HCT116 (cell line): ENCODE data around the gene CDC42BPB. TPM values are rescaled to one million over a fixed set of nuclear protein-coding genes. Genes with fewer than 3 reads are reported as not detected.

Source experiments
- ATAC-seq: fragments of 200-7000 bp; cut with Tn5 transposase; 2 replicates; pipeline ENCODE4 v1.9.1; 2020; ENCODE audit warnings: mild to moderate bottlenecking, moderate library complexity
- BruUV-seq: library from RNA; stranded (reverse); fragments of 400-500 nt; replicated peaks from 2 replicates; lab custom pipeline; 2021; lab: Mats Ljungman, UMichigan
- CTCF ChIA-PET: fragments of 300-600 bp; sonication (Branson Sonifier 250); formaldehyde crosslinking; loops from one replicate; lab custom pipeline; 2021; ENCODE audit warnings: antibody characterized with exemption; lab: Charles Lee
- POLR2A ChIA-PET: fragments of 300-600, 350-600 bp; sonication (Branson Sonifier 250); formaldehyde crosslinking; loops from one replicate; lab custom pipeline; 2021; ENCODE audit warnings: antibody characterized with exemption; lab: Charles Lee
- RAD21 ChIA-PET, 2 experiments: fragments of 300-600 bp; sonication (Branson Sonifier 250); formaldehyde crosslinking; loops; one replicate each; lab custom pipeline; 2023; ENCODE audit warnings: low total read pairs in 2 of 2; ENCODE audit not compliant: uncharacterized antibody in 2 of 2, unreplicated experiment in 2 of 2, low non-redundant PET in 1 of 2; lab: Charles Lee
- DNase-seq: peaks from one replicate; pipeline ENCODE4 v3.0.0-alpha.2; 2010; ENCODE audit warnings: low read depth, low spot score
- H2AFZ ChIP-seq: fragments of 200-600 bp; shearing (Covaris generic), sonication (generic); 2 replicates; pipeline ENCODE4 v1.6.1; 2017; ENCODE audit warnings: low read depth, mixed run types, mixed read lengths, antibody characterized with exemption, low read length; ENCODE audit not compliant: poor library complexity, severe bottlenecking
- H3K27ac ChIP-seq: 2 replicates; pipeline ENCODE4 v1.5.1; 2012; ENCODE audit warnings: low read depth, low read length
- H3K27me3 ChIP-seq: fragments of 200-600 bp; sonication (generic); 2 replicates; pipeline ENCODE4 v1.6.1; 2016; ENCODE audit warnings: mixed run types, low read length, mixed read lengths; ENCODE audit not compliant: insufficient read depth
- H3K36me3 ChIP-seq, 2 experiments: fragments of 200-500 bp in 1 of 2; fragments of 200-600 bp in 1 of 2; sonication (Bioruptor generic) in 1 of 2; sonication (generic) in 1 of 2; 2 replicates each; pipeline versions ENCODE4 v1.5.1 to v1.6.1; 2014 to 2016; ENCODE audit warnings: low read length in 2 of 2, inconsistent platforms in 1 of 2, mixed read lengths in 1 of 2, mixed run types in 1 of 2; ENCODE audit not compliant: insufficient read depth in 2 of 2, control insufficient read depth in 1 of 2
- H3K4me1 ChIP-seq, 2 experiments: fragments of 200-600 bp in 1 of 2; sonication (generic) in 1 of 2; 2 replicates each; pipeline versions ENCODE4 v1.5.1 to v1.6.1; 2012 to 2017; ENCODE audit warnings: low read length in 2 of 2, inconsistent platforms in 1 of 2, mild to moderate bottlenecking in 1 of 2, mixed read lengths in 1 of 2, mixed run types in 1 of 2, moderate library complexity in 1 of 2; ENCODE audit not compliant: insufficient read depth in 2 of 2, control insufficient read depth in 1 of 2
- H3K4me2 ChIP-seq: fragments of 200-600 bp; sonication (generic); 2 replicates; pipeline ENCODE4 v1.6.1; 2017; ENCODE audit warnings: mixed run types, low read length, mixed read lengths
- H3K4me3 ChIP-seq, 2 experiments: fragments of 200-600 bp in 1 of 2; sonication (generic) in 1 of 2; replicated peaks in 1 of 2; 2 replicates each; pipeline ENCODE4 v1.5.1; 2011 to 2016; ENCODE audit warnings: low read length in 2 of 2, control low read depth in 1 of 2, low read depth in 1 of 2, mild to moderate bottlenecking in 1 of 2, mixed read lengths in 1 of 2, mixed run types in 1 of 2
- H3K79me2 ChIP-seq: fragments of 200-600 bp; sonication (generic); 2 replicates; pipeline ENCODE4 v1.6.1; 2017; ENCODE audit warnings: mild to moderate bottlenecking, mixed run types, low read length, moderate library complexity, mixed read lengths; ENCODE audit not compliant: insufficient read depth
- H3K9ac ChIP-seq: fragments of 200-600 bp; sonication (generic); 2 replicates; pipeline ENCODE4 v1.6.1; 2016; ENCODE audit warnings: low read length, mixed read lengths
- H3K9me2 ChIP-seq: fragments of 200-600 bp; sonication (generic), shearing (Covaris generic); 2 replicates; pipeline ENCODE4 v1.6.1; 2017; ENCODE audit warnings: mixed run types, mild to moderate bottlenecking, moderate library complexity; ENCODE audit not compliant: insufficient read depth
- H3K9me3 ChIP-seq, 2 experiments: fragments of 200-500 bp in 1 of 2; fragments of 200-600 bp in 1 of 2; sonication (Bioruptor generic) in 1 of 2; sonication (generic) in 1 of 2; 2 replicates each; pipeline ENCODE4 v1.6.1; 2014 to 2017; ENCODE audit warnings: low read length in 2 of 2, mixed read lengths in 2 of 2, inconsistent platforms in 1 of 2, low read depth in 1 of 2, mild to moderate bottlenecking in 1 of 2, mixed run types in 1 of 2, moderate library complexity in 1 of 2; ENCODE audit not compliant: control insufficient read depth in 1 of 2, insufficient read depth in 1 of 2
- H4K20me1 ChIP-seq: fragments of 200-600 bp; sonication (generic), shearing (Covaris generic); 2 replicates; pipeline ENCODE4 v1.6.1; 2017; ENCODE audit warnings: mixed run types, mild to moderate bottlenecking, moderate library complexity; ENCODE audit not compliant: insufficient read depth
- ATF3 ChIP-seq: IDR thresholded peaks from 2 replicates; pipeline ENCODE4 v1.6.1; 2012
- CBX3 ChIP-seq: IDR thresholded peaks from 2 replicates; pipeline ENCODE4 v1.6.1; 2012; ENCODE audit warnings: low read depth
- CEBPB ChIP-seq: IDR thresholded peaks from 2 replicates; pipeline ENCODE4 v1.6.1; 2012; ENCODE audit warnings: low read depth
- EGR1 ChIP-seq: IDR thresholded peaks from 2 replicates; pipeline ENCODE4 v1.6.1; 2012; ENCODE audit warnings: low read depth
- ELF1 ChIP-seq: IDR thresholded peaks from 2 replicates; pipeline ENCODE4 v1.6.1; 2012; ENCODE audit warnings: low read depth, borderline replicate concordance
- EZH2phosphoT487 ChIP-seq: fragments of 200-600 bp; IDR thresholded peaks from 2 replicates; pipeline ENCODE4 v1.6.1; 2018; ENCODE audit warnings: antibody characterized with exemption, borderline replicate concordance
- FOSL1 ChIP-seq: IDR thresholded peaks from 2 replicates; pipeline ENCODE4 v1.6.1; 2012; ENCODE audit warnings: low read depth
- JUND ChIP-seq: IDR thresholded peaks from 2 replicates; pipeline ENCODE4 v1.6.1; 2012
- MAX ChIP-seq: IDR thresholded peaks from 2 replicates; pipeline ENCODE4 v1.6.1; 2012
- POLR2AphosphoS5 ChIP-seq: IDR thresholded peaks from 2 replicates; pipeline ENCODE4 v1.6.1; 2011; ENCODE audit warnings: mild to moderate bottlenecking, low read depth, low read length, moderate library complexity
- RAD21 ChIP-seq: IDR thresholded peaks from 2 replicates; pipeline ENCODE4 v1.6.1; 2012; ENCODE audit warnings: low read depth, mild to moderate bottlenecking
- REST ChIP-seq: IDR thresholded peaks from 2 replicates; pipeline ENCODE4 v1.6.1; 2012; ENCODE audit warnings: low read depth
- SIN3A ChIP-seq: IDR thresholded peaks from 2 replicates; pipeline ENCODE4 v1.6.1; 2012; ENCODE audit warnings: low read depth
- SP1 ChIP-seq: IDR thresholded peaks from 2 replicates; pipeline ENCODE4 v1.6.1; 2012; ENCODE audit warnings: low read depth
- SRF ChIP-seq: IDR thresholded peaks from 2 replicates; pipeline ENCODE4 v1.6.1; 2012; ENCODE audit warnings: low read depth
- TCF7L2 ChIP-seq: IDR thresholded peaks from 2 replicates; pipeline ENCODE4 v1.7.0; 2011; ENCODE audit warnings: borderline replicate concordance, inconsistent platforms; ENCODE audit not compliant: insufficient read depth, insufficient read length; ENCODE audit errors: extremely low read depth
- ZBTB33 ChIP-seq: IDR thresholded peaks from 2 replicates; pipeline ENCODE4 v1.6.1; 2011; ENCODE audit warnings: mild to moderate bottlenecking, low read length, moderate library complexity; ENCODE audit not compliant: insufficient replicate concordance; ENCODE audit errors: extremely low read depth
- ZFX ChIP-seq: fragments of 450-650 bp; IDR thresholded peaks from 2 replicates; pipeline ENCODE4 v1.6.1; 2017
- intact Hi-C: fragments of 100-400 bp; cut with micrococcal nuclease; formaldehyde crosslinking; loops from 2 replicates; pipeline ENCODE4 v1.10.0; 2022
- total RNA-seq: library from RNA; stranded (reverse); gene quantifications from one replicate; pipeline ENCODE4 v1.2.1, GENCODE V29; 2021; ENCODE audit not compliant: unreplicated experiment

CDC42BPB gene
- total RNA-seq, 1 experiment from 2014 or later = 85.6 TPM

GRCh38 chr14:102926104-102926503, 131.2 kb downstream of the CDC42BPB start:
- DNase-seq = no peak
- TF ChIP-seq ATF3 = no peak
- no peak for TF ChIP-seq RAD21
- no peak for TF ChIP-seq CBX3
- no peak for TF ChIP-seq EGR1
- no peak for TF ChIP-seq FOSL1
- TF ChIP-seq REST = no peak
- no peak for TF ChIP-seq TCF7L2
- TF ChIP-seq SP1 = no peak
- TF ChIP-seq ZFX = no peak
- no peak for TF ChIP-seq JUND
- no peak for TF ChIP-seq SIN3A
- TF ChIP-seq MAX = no peak
- no peak for TF ChIP-seq EZH2phosphoT487
- no peak for TF ChIP-seq ZBTB33
- no peak for TF ChIP-seq ELF1
- TF ChIP-seq SRF = no peak
- TF ChIP-seq CEBPB = no peak
- TF ChIP-seq POLR2AphosphoS5 = no peak
- BruUV-seq = no TSS peak
- no peaks in the 10 kb centered on the region for H4K20me1 ChIP-seq
- no peak overlapping the region for H3K9ac ChIP-seq
- H3K9me2 ChIP-seq = no peaks in the 10 kb centered on the region
- H3K27ac ChIP-seq = no peak overlapping the region
- H3K27me3 ChIP-seq = no peaks in the 10 kb centered on the region
- no peak overlapping the region for H3K4me3 ChIP-seq
- peaks cover 16 to 30% of the 10 kb centered on the region in 2 experiments for H3K4me1 ChIP-seq
- POLR2A ChIA-PET = no interaction called here
- H3K4me2 ChIP-seq = no peak overlapping the region
- no peak for ATAC-seq
- no peaks in the 10 kb centered on the region for H3K79me2 ChIP-seq
- intact Hi-C loops = loop anchor here (10.0 kb wide), 1 partner anchor 401 kb away; no protein-coding TSS in a partner anchor
- no peaks in the 10 kb centered on the region for H3K9me3 ChIP-seq
- CTCF ChIA-PET = no interaction called here
- RAD21 ChIA-PET = no interaction called here
- no peaks in the 10 kb centered on the region for H3K36me3 ChIP-seq
- H2AFZ ChIP-seq = no peak overlapping the region
